Measurements from ENCODE around the gene CTPS2.

CTPS2 gene

DNA sequence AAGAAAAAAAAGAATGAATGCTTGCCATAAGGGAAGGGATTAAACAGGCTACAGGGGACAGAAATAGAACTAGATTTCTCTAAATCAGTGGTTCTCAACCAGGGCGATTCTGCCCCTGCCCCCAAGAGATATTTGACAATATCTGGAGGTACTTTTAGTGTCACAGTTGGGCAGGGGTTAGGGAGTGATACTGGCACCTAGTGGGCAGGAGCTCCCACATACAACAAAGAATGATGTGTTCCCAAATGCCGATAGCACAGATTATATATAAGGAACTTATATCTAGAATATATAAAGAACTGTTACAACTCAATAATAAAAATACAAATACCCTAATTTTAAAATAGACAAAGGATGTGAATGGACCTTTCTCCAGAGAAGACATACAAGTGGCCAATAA, 47.8 kb downstream of the CTPS2 start:
- no peak for TF ChIP-seq ZFX (IDR thresholded peaks at IDR 0.05; ENCODE audit: borderline replicate concordance)
- TF ChIP-seq, protein P1, sequence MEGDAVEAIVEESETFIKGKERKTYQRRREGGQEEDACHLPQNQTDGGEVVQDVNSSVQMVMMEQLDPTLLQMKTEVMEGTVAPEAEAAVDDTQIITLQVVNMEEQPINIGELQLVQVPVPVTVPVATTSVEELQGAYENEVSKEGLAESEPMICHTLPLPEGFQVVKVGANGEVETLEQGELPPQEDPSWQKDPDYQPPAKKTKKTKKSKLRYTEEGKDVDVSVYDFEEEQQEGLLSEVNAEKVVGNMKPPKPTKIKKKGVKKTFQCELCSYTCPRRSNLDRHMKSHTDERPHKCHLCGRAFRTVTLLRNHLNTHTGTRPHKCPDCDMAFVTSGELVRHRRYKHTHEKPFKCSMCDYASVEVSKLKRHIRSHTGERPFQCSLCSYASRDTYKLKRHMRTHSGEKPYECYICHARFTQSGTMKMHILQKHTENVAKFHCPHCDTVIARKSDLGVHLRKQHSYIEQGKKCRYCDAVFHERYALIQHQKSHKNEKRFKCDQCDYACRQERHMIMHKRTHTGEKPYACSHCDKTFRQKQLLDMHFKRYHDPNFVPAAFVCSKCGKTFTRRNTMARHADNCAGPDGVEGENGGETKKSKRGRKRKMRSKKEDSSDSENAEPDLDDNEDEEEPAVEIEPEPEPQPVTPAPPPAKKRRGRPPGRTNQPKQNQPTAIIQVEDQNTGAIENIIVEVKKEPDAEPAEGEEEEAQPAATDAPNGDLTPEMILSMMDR (IDR thresholded peaks at IDR 0.05) = no peak
- no peak overlapping the region for H3K27ac ChIP-seq

DNA sequence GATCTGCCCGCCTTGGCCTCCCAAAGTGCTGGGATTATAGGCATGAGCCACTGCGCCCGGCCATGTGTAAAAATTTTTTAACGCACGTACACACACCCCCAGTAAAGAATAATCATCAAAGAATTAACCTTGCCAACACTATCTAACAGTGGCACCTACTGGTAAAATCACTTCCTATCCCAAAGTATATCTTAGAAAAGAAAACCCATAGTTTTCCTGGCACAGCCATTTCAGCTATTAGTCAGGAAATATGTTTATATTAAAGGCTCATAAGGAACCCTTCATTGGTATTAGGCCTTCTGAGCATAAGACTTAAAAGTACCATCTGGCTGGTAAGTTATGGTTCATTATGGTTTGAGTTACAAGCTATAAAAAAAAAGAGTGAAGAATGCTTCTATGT, 48.4 kb downstream of the CTPS2 start:
- TF ChIP-seq, protein P1 (IDR thresholded peaks at IDR 0.05) = no peak
- no peak for TF ChIP-seq ZFX (IDR thresholded peaks at IDR 0.05; ENCODE audit: borderline replicate concordance)

DNA sequence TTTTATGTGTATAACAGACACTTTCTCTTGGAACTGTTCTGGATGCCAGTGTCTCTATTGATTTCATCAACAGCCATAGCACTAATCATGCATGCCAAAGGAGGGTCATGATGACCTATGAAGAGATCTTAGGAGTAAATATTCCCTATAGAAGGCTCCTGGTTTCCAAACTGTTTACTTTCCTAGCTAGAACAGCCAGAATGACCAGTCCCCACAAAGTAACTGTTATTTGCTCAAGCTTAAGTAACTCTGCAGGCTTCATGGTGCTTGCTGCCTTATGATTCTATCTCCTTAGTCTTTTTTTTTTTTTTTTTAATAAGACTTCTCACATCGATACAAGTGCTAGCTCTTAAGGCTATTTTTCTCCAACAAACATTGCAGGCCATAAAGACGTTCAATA, 50.1 kb downstream of the CTPS2 start:
- no peak overlapping the region for H3K27ac ChIP-seq
- TF ChIP-seq ZFX (IDR thresholded peaks at IDR 0.05; ENCODE audit: borderline replicate concordance) = no peak
- TF ChIP-seq, protein P1 (IDR thresholded peaks at IDR 0.05) = no peak

More for the DNA sequence above, 48.4 kb downstream of the CTPS2 start:
- no peak overlapping the region for H3K27ac ChIP-seq

DNA sequence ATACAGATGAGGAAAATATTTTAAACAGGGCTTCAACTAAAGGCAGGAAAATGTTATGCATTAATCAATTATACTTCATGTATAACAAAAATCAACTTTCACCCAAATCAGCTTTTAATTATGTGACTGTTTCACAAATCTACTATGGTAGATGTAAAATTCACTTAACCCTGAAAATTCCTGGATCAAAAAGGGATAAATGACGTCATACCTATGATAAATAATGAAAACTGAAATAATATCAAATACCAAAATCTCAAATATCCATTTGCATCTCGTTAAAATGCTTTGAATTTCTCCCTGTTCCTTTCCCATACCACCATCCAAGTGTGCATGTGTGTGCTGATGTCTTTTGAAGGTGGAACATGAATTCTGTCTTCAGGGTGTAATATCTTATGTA, 51.0 kb downstream of the CTPS2 start:
- no peak overlapping the region for H3K27ac ChIP-seq
- TF ChIP-seq ZFX (IDR thresholded peaks at IDR 0.05; ENCODE audit: borderline replicate concordance) = no peak
- TF ChIP-seq, protein P1 (IDR thresholded peaks at IDR 0.05) = no peak

DNA sequence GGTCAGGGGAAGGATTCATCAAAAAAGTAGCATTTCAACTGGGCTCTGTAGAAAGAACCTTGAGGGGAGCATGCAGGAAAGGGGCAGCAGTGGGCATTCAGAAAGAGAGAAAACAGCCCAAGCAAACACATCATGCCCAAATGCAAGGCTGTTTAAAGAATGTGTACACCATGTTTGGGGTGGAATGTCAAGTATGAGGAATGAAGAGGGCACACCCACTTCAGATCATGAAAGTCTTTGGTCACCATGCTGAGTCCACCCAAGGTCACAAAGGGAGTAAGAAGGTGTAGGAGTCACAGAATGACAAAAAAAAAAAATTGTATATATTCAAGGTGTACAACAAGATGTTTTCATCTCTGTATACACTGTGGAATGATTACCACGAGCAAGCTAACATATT, 53.1 kb downstream of the CTPS2 start:
- TF ChIP-seq ZFX (IDR thresholded peaks at IDR 0.05; ENCODE audit: borderline replicate concordance) = no peak
- TF ChIP-seq, protein P1 (IDR thresholded peaks at IDR 0.05) = no peak
- H3K27ac ChIP-seq = no peak overlapping the region

DNA sequence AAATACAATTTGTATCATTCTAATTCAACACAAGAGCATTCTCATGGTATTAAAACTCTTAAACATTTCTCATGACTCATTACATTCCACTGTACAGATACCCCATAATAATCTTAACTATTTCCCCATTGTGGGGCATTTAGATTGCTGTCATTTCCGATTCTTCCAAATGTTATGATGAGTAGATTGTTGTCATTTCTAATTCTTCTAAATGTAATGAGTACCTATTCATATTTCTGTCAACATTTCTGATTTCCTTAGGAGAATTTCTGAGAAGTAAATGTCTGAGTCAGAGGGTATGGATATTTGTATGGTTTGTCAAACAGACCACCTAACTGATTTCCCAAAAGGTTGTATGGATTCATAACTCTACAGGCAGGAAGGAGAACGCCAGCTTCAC, 54.2 kb downstream of the CTPS2 start:
- TF ChIP-seq, protein P1 (IDR thresholded peaks at IDR 0.05) = no peak
- no peak for TF ChIP-seq ZFX (IDR thresholded peaks at IDR 0.05; ENCODE audit: borderline replicate concordance)

DNA sequence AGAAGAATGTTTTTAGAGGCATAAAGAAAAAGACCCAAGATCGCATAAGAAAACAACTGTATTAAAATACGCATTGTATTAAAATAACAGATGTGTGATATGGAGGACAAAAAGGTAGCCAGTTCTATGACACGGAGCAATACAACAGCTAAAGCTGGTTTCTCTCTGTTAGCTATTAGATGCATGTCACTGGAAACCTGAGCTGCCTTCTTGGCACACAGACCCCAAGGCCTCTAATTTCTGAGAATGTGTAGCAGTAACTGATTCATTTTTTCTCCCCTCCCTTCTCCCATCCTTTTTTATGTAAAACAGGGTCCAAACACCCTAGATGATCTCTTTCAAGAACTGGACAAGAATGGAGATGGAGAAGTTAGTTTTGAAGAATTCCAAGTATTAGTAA, 58.4 kb downstream of the CTPS2 start:
- H3K27ac ChIP-seq = no peak overlapping the region
- TF ChIP-seq ZFX (IDR thresholded peaks at IDR 0.05; ENCODE audit: borderline replicate concordance) = no peak
- TF ChIP-seq, protein P1 (IDR thresholded peaks at IDR 0.05) = no peak

More for the DNA sequence above, 54.2 kb downstream of the CTPS2 start:
- no peak overlapping the region for H3K27ac ChIP-seq

All from 22Rv1 (cell line).